Mesodermal cell (in vitro differentiated cells): ENCODE data around the gene PRR5.

ENCODE experiments used
- H3K27ac ChIP-seq: 2 replicates; pipeline ENCODE4 v1.7.0; 2013; ENCODE audit warnings: mild to moderate bottlenecking, low read depth, low read length, moderate library complexity; ENCODE audit not compliant: severe bottlenecking
- H3K36me3 ChIP-seq: 2 replicates; pipeline ENCODE4 v1.7.1; 2013; ENCODE audit warnings: mild to moderate bottlenecking, low read length, moderate library complexity; ENCODE audit not compliant: control insufficient read depth, insufficient read depth
- H3K4me1 ChIP-seq: one replicate; pipeline ENCODE4 v1.7.1; 2013; ENCODE audit warnings: mild to moderate bottlenecking, low read length; ENCODE audit not compliant: insufficient read depth, control insufficient read depth, poor library complexity, severe bottlenecking
- H3K4me3 ChIP-seq: 2 replicates; pipeline ENCODE4 v1.7.0; 2013; ENCODE audit warnings: low read length, control low read depth, mild to moderate bottlenecking; ENCODE audit not compliant: insufficient read depth, poor library complexity, severe bottlenecking; ENCODE audit errors: extremely low read depth
- H3K9me3 ChIP-seq: 2 replicates; pipeline ENCODE4 v1.7.1; 2013; ENCODE audit warnings: mild to moderate bottlenecking, low read length, moderate library complexity; ENCODE audit not compliant: control insufficient read depth
- WGBS, 2 experiments: methylation state at CpG; one replicate each; pipeline ENCODE4 v1.1.5; 2013; ENCODE audit warnings: missing lambda C conversion rate in 2 of 2; ENCODE audit not compliant: insufficient coverage in 2 of 2; 5-methylcytosine and 5-hydroxymethylcytosine counted together

Gene PRR5

DNA sequence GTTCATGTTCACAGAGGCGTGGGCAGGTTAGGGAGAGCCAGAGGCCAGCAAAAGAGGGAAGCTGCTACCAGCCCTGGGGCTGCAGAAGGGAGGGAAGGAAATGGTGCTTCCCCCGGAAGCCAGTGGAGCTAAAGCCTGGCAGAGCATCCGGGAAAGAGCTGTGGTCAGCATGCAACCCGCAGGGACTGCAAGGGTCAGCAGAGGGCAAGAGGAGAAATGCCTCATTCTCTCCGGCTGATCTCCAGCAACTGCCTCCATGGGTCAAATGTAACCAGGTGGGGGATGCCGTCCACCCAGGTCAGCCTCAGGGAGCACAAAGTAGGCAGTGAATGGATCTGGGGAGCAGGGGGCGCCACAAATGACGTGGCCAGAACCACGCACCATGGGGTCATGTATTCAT is 36.9 kb upstream of the PRR5 start:
- Histone ChIP-seq H3K36me3 (no peaks in the 10 kb centered on the region), H3K4me3 (no peak overlapping the region), H3K4me1 (peaks cover 5% of the 10 kb centered on the region), H3K27ac (no peak overlapping the region), H3K9me3 (no peaks in the 10 kb centered on the region)
- WGBS, 2 experiments, result 75 to 81% methylated on average over 6 to 7 of the region's 9 CpGs

DNA sequence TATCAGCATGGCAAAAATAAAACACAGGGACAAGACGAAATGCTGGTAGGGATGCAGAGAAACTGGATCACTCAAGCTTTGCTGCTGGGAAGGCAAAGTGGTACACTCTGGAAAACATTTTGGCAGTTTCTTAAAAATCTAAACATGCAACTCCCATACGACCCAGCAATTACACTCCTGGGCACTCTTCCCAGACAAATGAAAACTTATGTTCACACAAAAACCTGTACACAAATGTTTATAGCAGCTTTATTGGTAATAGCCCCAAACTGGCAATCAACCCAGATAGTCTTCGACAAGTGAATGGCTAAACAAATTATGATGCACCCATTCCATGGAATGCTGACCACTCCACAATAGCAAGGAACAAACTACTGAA is 35.8 kb upstream of the PRR5 start:
- H3K36me3 ChIP-seq, result no peaks in the 10 kb centered on the region
- H3K4me3 ChIP-seq, result no peak overlapping the region
- H3K4me1 ChIP-seq, result peaks cover 4% of the 10 kb centered on the region
- no peak overlapping the region for H3K27ac ChIP-seq
- no peaks in the 10 kb centered on the region for H3K9me3 ChIP-seq
- WGBS, 2 experiments, result 68 to 100% methylated on average over 2 of the region's 3 CpGs

DNA sequence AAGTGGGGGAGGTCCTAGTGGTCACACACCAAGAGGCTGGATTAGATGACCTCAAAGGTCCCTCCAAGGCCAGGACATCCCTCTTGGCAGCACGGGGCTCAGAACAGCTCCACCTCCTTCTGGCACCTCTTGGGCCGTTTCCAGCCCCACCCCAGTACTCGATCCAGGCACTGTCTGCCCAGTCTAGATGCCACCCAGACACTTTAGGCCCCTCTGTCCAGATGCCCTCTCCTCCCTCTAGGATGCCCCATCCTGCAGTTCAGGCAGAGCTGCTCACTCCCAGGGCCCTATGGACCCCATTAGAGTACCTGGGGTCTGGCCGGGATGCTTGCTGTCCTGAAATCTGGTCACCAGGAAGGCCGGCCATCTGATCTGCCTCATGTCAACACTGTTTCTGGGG is 34.7 kb upstream of the PRR5 start:
- H3K9me3 ChIP-seq, result no peaks in the 10 kb centered on the region
- peaks cover 3% of the 10 kb centered on the region for H3K4me1 ChIP-seq
- no peak overlapping the region for H3K27ac ChIP-seq
- 80 to 89% methylated on average over 3 of the region's 5 CpGs for WGBS, 2 experiments
- H3K4me3 ChIP-seq, result no peak overlapping the region
- H3K36me3 ChIP-seq, result no peaks in the 10 kb centered on the region

DNA sequence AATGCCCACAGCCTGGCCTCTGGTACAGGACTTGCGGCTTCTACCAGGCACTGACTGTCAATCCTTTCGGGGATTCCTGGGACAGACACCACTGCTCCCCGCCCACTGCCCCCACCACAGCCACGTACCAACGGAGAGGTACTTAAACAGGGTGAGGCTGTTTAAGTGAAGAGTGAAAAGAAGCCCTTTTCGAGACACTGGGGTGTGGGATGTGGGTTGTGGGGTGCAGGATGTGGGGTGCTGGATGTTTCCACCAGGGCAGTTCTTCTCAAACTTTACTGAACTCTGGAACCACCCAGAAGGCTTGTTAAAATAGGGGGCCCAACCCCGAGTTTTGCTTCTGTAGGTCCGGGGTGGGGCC is 34.2 kb upstream of the PRR5 start:
- WGBS, 2 experiments, result 11 to 39% methylated on average over 3 to 4 of the region's 8 CpGs
- H3K4me1 ChIP-seq, result peaks cover 3% of the 10 kb centered on the region
- no peaks in the 10 kb centered on the region for H3K36me3 ChIP-seq
- no peaks in the 10 kb centered on the region for H3K9me3 ChIP-seq
- no peak overlapping the region for H3K27ac ChIP-seq
- peak overlapping the region; percentile 50 for H3K4me3 ChIP-seq

DNA sequence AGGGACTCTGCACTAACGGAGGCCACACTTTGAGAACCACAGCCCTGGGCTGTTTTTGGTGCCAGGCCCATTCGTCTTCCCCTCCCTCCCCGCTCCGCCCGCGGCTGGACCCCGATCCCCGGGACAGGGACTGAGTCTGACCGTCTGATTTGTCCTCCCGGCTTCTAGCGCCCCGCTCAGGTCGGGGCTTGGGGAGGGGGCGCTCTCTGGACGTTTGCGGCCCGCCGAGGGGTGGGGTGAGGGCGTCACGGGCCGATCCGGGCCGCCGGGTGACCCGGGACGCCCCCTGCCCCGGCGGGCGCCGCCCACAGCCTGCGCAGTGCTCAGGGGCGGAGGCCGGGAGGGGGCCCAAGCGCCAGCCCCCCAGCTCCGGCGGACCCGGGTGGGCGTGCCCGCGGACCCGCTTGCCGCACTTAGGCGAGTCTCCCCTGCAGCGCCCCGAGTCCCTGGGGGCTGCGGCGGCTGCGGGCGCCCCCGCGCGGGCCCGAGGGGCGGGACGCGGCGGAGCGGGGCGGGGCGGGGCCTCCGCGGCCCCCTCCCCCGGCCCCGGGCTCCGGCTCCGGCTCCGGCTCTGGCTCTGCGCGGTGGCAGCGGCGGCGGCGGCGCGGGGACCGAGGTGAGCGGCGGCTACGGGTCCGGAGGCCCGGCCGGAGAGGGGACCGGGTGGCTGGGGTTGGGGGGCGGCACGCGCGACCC is 33.7 kb upstream of the PRR5 start:
- H3K36me3 ChIP-seq, result no peaks in the 10 kb centered on the region
- H3K4me3 ChIP-seq, result peak overlapping the region; percentile 50
- H3K4me1 ChIP-seq, result peaks cover 3% of the 10 kb centered on the region
- no peak overlapping the region for H3K27ac ChIP-seq
- H3K9me3 ChIP-seq, result no peaks in the 10 kb centered on the region
- WGBS, 2 experiments, result 1% methylated on average over 28 to 30 of the region's 87 CpGs

DNA sequence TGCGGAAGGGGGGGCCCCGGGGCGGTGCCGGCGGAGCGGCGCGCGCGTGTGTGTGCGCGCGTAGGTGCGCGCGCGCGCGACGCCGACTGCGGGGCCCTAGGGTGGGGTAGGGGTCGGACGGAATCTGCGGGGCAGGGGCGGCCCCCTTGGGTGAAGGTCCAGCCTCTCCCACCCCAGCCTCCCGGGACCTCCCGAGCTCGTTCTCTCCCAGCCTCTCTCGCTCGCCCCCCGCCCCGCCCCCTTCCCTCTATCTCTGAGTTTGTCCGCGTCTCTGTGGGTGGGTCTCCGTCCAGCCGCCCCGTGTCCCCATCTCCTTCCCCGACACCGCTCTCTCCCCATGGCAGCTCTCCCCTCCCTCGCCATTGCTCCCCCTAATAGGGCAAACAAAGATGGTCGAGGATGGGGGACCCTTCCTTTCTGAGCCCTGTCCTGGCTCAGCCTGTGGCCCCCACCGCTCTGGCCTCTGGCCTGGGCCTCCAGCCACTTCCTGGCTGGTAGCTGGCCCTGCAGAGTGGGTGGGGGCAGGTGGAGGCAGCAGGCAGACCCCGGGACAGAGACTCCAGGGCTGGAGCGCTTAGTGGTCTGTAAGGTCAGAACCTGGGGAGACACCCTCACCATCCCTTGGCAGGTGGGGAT is 33.0 kb upstream of the PRR5 start:
- Histone ChIP-seq H3K4me1 (peaks cover 3% of the 10 kb centered on the region), H3K9me3 (no peaks in the 10 kb centered on the region), H3K36me3 (no peaks in the 10 kb centered on the region), H3K27ac (no peak overlapping the region), H3K4me3 (peak overlapping the region; percentile 50)
- 5 to 12% methylated on average over 10 to 31 of the region's 45 CpGs for WGBS, 2 experiments

DNA sequence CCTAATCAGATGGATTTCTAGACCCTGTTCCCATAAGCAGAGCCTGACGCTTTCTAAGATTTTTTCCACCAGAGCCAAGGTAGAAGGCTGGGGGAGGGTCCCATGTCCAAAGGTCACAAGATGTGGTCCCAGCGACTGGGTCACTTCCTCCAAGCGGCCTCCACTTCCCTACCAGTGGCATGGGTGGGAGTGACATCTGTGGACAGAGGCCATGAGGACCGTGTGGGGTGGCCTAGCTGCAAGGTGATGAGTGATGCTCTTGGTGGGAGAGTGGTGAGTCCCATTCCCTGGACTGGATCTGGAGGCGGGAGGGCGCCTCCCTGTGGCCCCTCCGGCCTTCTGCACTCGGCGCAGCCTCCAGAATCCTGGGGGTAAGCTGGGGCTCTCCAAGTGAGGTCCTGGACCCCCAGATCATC is 32.4 kb upstream of the PRR5 start:
- H3K4me1 ChIP-seq, result peaks cover 3% of the 10 kb centered on the region
- no peaks in the 10 kb centered on the region for H3K36me3 ChIP-seq
- no peaks in the 10 kb centered on the region for H3K9me3 ChIP-seq
- 61 to 76% methylated on average over 4 to 6 of the region's 9 CpGs for WGBS, 2 experiments
- H3K4me3 ChIP-seq, result peak overlapping the region; percentile 50
- H3K27ac ChIP-seq, result no peak overlapping the region

DNA sequence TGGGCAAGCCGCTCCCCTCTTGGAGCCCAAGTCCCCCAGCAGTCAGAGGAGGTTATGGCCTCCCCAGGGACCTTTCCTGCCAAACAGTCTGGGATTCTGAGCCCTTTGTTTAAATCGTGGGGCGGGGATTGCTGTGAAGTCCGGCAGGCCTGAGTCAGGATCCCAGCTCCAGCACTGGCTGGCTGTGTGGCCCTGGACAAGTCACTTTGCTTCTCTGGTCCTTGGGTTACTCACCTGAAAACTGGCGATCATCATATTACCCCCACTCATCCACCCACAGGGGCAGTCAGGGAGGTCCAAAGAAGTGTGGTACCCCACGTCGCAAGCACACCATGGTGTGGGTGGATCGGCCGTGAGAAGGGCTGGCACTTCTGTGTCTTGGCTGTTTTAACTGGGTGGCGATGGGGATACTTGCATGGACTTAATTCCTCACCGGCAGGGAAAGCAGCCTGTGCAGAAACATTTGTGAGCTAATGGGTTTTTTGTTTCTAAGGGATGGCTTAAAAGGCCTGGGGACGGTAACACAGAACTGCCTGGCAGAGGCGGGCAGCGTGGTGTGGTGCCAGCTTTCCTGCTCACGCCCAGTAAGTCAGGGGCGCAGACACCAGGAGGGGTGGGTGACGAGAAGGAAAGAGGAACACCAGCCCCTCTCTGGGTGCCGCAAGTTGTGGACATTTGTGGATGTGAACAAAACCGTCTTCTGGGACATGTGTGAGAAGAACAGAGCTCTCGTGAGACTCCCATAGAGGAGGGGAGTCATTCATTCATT is 31.6 kb upstream of the PRR5 start:
- Histone ChIP-seq H3K36me3 (no peaks in the 10 kb centered on the region), H3K27ac (no peak overlapping the region), H3K4me3 (no peak overlapping the region), H3K9me3 (no peaks in the 10 kb centered on the region), H3K4me1 (peaks cover 3% of the 10 kb centered on the region)
- 80 to 86% methylated on average over 13 to 16 of the region's 20 CpGs for WGBS, 2 experiments

DNA sequence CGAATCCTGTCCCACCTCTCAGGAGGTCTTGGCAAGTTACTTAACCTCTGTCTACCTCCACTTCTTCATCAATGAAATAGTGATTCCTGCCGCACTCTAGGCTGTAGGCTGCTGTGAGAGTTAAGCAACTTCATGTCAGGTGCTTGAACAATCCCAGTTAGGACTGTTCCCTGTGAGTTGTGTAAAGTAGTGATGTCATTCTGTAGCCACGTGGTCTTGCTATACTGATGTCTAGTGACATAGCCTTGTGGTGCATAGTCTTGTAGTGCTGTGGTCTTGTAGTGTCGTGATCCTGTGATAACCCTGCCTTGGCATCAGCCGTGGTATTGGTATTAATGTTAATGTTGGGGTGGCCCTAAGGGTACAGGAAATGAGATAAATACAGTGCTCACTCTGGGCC is 30.3 kb upstream of the PRR5 start:
- H3K4me1 ChIP-seq, result peaks cover 7% of the 10 kb centered on the region
- no peak overlapping the region for H3K27ac ChIP-seq
- WGBS, 2 experiments, result 87 to 100% methylated on average over 2 to 4 of the region's 5 CpGs
- no peaks in the 10 kb centered on the region for H3K9me3 ChIP-seq
- H3K36me3 ChIP-seq, result no peaks in the 10 kb centered on the region
- H3K4me3 ChIP-seq, result no peak overlapping the region

DNA sequence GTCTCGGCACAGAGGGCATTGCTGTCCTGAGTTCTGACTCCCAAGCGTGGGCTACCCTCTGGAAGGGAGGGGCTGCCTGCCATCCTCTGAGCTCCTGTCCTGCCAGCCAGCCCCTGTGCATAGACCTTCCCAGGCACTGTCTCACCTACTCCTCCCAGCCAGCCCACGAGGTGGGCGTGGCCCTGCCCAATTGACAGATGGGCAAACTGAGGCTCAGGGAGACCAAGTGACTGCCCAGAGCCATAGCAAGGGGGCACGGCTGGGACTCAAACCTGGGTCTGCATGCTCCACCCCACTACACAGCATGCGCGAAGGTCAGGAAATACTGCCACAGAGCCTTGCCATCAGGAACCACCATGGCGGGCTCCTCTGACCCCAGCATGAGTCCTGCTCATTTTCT is 29.4 kb upstream of the PRR5 start:
- Histone ChIP-seq H3K9me3 (no peaks in the 10 kb centered on the region), H3K4me3 (no peak overlapping the region), H3K36me3 (no peaks in the 10 kb centered on the region), H3K27ac (no peak overlapping the region), H3K4me1 (peaks cover 14% of the 10 kb centered on the region)
- 89 to 94% methylated on average over 7 to 8 of the region's 8 CpGs for WGBS, 2 experiments

DNA sequence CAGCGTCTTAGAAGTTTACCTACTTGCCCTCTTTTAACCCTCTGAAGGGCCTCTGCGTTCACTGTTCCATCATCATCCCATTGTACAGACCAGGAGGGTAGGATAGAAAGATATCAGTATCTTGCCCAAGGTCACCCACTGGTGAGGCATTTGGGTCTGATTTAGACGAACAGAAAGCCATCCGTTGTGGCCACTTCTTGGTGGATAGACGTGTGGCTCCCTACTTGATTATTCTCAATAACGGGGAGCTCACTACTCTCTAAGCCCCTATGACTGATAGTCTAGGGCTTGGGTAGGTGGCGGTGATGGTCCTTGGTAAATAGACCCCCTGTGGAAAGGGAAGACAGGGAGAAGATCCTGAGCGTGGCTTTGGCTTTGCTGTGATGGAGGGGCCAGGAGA is 28.6 kb upstream of the PRR5 start:
- WGBS, 2 experiments, result 94 to 97% methylated on average over 6 to 8 of the region's 8 CpGs
- H3K4me3 ChIP-seq, result no peak overlapping the region
- peaks cover 14% of the 10 kb centered on the region for H3K4me1 ChIP-seq
- H3K27ac ChIP-seq, result no peak overlapping the region
- H3K36me3 ChIP-seq, result no peaks in the 10 kb centered on the region
- H3K9me3 ChIP-seq, result no peaks in the 10 kb centered on the region
